Mesothelial cell of epicardium (in vitro differentiated cells): ENCODE measurements around the gene WWOX. TPM values are rescaled to one million over a fixed set of nuclear protein-coding genes. Genes with fewer than 3 reads are reported as not detected.

Experiments used
- DNase-seq, 2 experiments: peaks; one replicate each; pipeline ENCODE4 v3.0.0; 2021; ENCODE audit warnings: low spot score in 2 of 2; ENCODE audit not compliant: unreplicated experiment in 2 of 2
- H3K27ac Mint-ChIP-seq: 2 replicates; pipeline ENCODE4 v1.8.0; 2021; ENCODE audit warnings: mixed read lengths
- H3K27me3 Mint-ChIP-seq: 2 replicates; pipeline ENCODE4 v1.8.0; 2021; ENCODE audit warnings: low read depth, mixed read lengths
- H3K36me3 Mint-ChIP-seq: 2 replicates; pipeline ENCODE4 v1.8.0; 2021; ENCODE audit warnings: mixed read lengths
- H3K4me1 Mint-ChIP-seq: 2 replicates; pipeline ENCODE4 v1.8.0; 2021; ENCODE audit warnings: mixed read lengths
- H3K4me3 Mint-ChIP-seq: 2 replicates; pipeline ENCODE4 v1.8.0; 2021; ENCODE audit warnings: mild to moderate bottlenecking, moderate library complexity, mixed read lengths
- H3K9me3 Mint-ChIP-seq: 2 replicates; pipeline ENCODE4 v1.8.0; 2021; ENCODE audit warnings: mixed read lengths
- total RNA-seq: library from RNA; stranded (reverse); gene quantifications from 3 replicates; pipeline ENCODE4 v1.2.1, GENCODE V29; 2021
- TF ChIP-seq, protein P1 (sequence below): fragments of 200-600 bp; sonication (generic); IDR thresholded peaks from one replicate; pipeline ENCODE4 v1.5.0; 2021; ENCODE audit warnings: antibody characterized with exemption; ENCODE audit not compliant: unreplicated experiment

The WWOX gene
- total RNA-seq, 1 donor from 2014 or later: 29.7 TPM

DNA sequence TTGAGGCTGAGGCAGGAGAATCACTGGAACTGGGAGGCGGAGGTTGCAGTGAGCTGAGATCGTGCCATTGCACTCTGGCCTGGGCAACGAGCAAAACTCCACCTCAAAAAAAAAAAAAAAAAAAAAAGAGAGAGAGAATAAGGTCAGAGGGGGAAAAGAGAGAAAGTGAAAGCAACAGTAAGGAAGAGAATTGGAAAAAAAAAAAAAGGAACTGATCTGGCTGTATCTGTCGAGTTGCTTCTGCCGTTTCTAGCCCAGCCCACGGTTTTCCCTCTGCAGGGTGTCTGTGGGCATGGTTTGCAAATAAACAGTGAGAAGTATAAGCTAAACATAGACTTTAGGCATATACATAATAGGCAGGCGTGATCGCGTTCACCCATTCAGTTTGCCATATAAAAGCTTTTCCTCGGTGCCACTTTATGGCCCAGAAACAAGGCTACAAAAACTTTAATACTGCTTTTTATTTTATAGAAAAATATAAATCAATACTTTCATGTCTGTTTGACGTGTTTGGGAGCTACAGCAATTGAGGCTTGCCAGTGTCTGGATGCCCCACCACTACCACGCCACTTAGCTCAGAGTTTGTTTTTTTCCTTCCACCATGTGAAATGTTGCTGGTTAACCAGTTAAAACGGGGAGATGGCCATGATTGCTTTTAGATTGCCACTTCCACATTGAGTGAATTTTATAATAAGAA lies 1064.4 kb downstream of the WWOX start:
- TF ChIP-seq, protein P1, sequence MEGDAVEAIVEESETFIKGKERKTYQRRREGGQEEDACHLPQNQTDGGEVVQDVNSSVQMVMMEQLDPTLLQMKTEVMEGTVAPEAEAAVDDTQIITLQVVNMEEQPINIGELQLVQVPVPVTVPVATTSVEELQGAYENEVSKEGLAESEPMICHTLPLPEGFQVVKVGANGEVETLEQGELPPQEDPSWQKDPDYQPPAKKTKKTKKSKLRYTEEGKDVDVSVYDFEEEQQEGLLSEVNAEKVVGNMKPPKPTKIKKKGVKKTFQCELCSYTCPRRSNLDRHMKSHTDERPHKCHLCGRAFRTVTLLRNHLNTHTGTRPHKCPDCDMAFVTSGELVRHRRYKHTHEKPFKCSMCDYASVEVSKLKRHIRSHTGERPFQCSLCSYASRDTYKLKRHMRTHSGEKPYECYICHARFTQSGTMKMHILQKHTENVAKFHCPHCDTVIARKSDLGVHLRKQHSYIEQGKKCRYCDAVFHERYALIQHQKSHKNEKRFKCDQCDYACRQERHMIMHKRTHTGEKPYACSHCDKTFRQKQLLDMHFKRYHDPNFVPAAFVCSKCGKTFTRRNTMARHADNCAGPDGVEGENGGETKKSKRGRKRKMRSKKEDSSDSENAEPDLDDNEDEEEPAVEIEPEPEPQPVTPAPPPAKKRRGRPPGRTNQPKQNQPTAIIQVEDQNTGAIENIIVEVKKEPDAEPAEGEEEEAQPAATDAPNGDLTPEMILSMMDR: no peak
- Mint-ChIP-seq H3K27ac (no peak overlapping the region), H3K4me3 (no peak overlapping the region), H3K36me3 (peaks cover 5% of the 10 kb centered on the region), H3K4me1 (peaks cover 38% of the 10 kb centered on the region), H3K27me3 (no peaks in the 10 kb centered on the region), H3K9me3 (peaks cover 11% of the 10 kb centered on the region)
- DNase-seq: no peak

DNA sequence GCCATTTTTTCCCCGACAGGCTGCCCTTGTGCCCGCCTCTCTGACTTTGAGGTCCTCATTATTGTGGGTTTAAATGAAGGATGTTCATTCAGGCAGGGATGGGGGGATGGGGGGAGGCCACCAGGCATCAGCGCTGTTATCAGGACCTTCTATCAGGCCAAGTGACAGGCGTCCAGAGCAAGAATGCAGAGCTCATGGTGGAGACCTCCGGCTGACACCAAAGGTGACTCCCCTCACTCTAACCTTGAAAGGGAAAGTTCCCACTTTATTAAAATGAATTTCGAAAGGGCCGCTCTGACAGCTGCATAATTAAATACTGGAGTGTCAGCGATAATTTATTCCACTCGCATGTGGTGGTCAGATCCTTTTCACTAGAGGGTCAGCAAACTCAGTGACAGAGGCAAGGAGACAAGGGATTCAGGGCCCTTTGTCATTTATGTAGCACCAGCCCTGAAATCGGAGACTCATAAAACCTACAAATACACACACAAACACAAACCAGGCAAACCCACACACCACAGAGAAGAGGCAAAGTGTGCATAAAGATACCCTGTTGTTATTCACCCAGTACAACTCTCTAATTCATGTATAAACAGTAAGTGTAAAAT lies 1065.0 kb downstream of the WWOX start:
- H3K9me3 Mint-ChIP-seq: peaks cover 11% of the 10 kb centered on the region
- H3K27me3 Mint-ChIP-seq: no peaks in the 10 kb centered on the region
- peaks cover 37% of the 10 kb centered on the region for H3K4me1 Mint-ChIP-seq
- H3K4me3 Mint-ChIP-seq: no peak overlapping the region
- peak overlapping the region; percentile 21 for H3K27ac Mint-ChIP-seq
- TF ChIP-seq, protein P1: no peak
- H3K36me3 Mint-ChIP-seq: peaks cover 5% of the 10 kb centered on the region
- no peak for DNase-seq

DNA sequence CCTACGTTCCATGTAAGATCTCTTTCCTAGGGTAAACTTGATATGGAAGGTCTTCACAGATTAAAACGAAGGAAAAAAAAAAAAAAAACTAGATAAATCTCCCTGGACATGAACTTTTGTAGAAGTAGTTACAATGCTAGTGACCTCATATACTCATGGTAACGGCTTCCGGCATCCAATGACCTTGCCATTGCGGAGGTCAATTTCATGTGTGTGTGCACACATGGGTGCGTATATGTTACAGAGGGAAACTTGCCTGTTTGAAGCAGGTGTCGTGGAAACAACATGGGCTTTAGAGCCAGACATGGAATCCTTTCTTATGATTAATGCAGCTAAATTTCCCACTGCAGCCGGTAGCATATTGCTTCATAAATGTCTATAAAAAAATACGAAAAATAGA lies 1065.6 kb downstream of the WWOX start:
- DNase-seq: no peak
- Mint-ChIP-seq H3K36me3 (peaks cover 5% of the 10 kb centered on the region), H3K4me3 (no peak overlapping the region), H3K9me3 (peaks cover 11% of the 10 kb centered on the region), H3K4me1 (peaks cover 36% of the 10 kb centered on the region), H3K27ac (peak overlapping the region; percentile 8), H3K27me3 (no peaks in the 10 kb centered on the region)
- TF ChIP-seq, protein P1: no peak

DNA sequence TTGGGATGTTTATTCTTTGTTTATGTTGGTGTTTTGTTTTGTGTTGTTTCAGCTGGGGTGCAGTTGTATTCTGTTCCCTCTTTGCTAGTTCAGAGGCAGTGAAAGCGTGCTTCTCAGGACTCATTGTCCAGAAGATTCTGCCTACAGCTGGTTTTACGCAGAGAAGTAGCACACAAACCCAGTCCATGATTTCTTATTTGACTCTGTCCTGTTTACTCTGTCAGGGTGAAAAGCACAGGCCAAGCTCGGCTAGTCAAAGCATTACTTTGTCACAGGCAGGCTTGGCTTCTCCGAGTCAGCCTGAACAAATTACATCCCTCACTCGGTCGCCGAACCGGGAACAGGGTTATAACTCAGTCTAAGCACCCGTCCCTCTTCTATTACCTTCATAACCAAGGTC lies 1066.1 kb downstream of the WWOX start:
- Mint-ChIP-seq H3K9me3 (peaks cover 11% of the 10 kb centered on the region), H3K4me1 (peaks cover 36% of the 10 kb centered on the region), H3K27me3 (no peaks in the 10 kb centered on the region), H3K4me3 (no peak overlapping the region), H3K36me3 (peaks cover 5% of the 10 kb centered on the region), H3K27ac (peak overlapping the region; percentile 45)
- TF ChIP-seq, protein P1: no peak
- DNase-seq: no peak

DNA sequence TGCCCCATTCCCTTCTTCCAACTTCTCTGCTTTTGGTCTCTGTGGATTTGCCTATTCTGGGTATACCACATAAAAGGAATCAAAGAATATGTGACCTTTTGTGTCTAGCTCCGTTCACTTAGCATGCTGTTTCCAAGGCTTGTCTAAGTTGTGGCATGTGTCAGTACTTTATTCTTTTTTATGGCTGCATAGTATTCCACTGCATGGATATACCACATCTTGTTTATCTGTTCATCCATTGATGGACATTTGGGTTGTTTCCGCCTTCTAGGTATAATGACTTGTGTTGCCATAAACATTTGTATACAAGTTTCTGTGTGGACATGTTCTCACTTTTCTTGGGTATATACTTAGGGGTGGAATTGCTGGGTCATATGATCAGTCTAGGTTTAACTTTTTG lies 1068.4 kb downstream of the WWOX start:
- H3K36me3 Mint-ChIP-seq: peaks cover 5% of the 10 kb centered on the region
- H3K4me1 Mint-ChIP-seq: peaks cover 41% of the 10 kb centered on the region
- no peaks in the 10 kb centered on the region for H3K27me3 Mint-ChIP-seq
- no peak overlapping the region for H3K27ac Mint-ChIP-seq
- H3K9me3 Mint-ChIP-seq: peaks cover 11% of the 10 kb centered on the region
- TF ChIP-seq, protein P1: no peak
- DNase-seq: no peak
- H3K4me3 Mint-ChIP-seq: no peak overlapping the region
